Left lobe of liver (tissue), 2 donors: Measurements from ENCODE around the gene CDON. TPM values are rescaled to one million over a fixed set of nuclear protein-coding genes. Genes with fewer than 3 reads are reported as not detected.

Source experiments
- ATAC-seq: fragments of 200-7000 bp; cut with Tn5 transposase; one replicate; pipeline ENCODE4 v1.9.1; 2020; ENCODE audit warnings: mild to moderate bottlenecking, moderate library complexity
- DNase-seq: peaks from one replicate; pipeline ENCODE4 v3.0.0-alpha.2; 2020; ENCODE audit warnings: low spot score
- total RNA-seq: library from RNA; stranded (reverse); gene quantifications from one replicate; pipeline ENCODE4 v1.2.1, GENCODE V29; 2021
- donor health status: DM: no; HTN: no; CAD: no; lungs with moderate emphysema.
- donor health status: DM: no; HTN: yes; CAD: no.

Gene CDON
- total RNA-seq, 1 donor from 2014 or later: 5.3 TPM

- ATAC-seq: no peak
- no peak for DNase-seq
Observed at GRCh38 chr11:125959511-125959910, 103.2 kb downstream of the CDON start.

- DNase-seq (no peak), ATAC-seq (no peak)
Observed at GRCh38 chr11:125958872-125959400, 103.7 kb downstream of the CDON start.

GRCh38 chr11:125957618-125958332 is 104.9 kb downstream of the CDON start:
- ATAC-seq (no peak), DNase-seq (no peak)

GRCh38 chr11:125956391-125957134 is 106.1 kb downstream of the CDON start:
- ATAC-seq (no peak), DNase-seq (no peak)

GRCh38 chr11:125955856-125956255 is 106.8 kb downstream of the CDON start:
- no peak for DNase-seq
- no peak for ATAC-seq

- ATAC-seq (no peak), DNase-seq (no peak)
Observed at GRCh38 chr11:125954945-125955640, 107.6 kb downstream of the CDON start.

GRCh38 chr11:125954123-125954944 is 108.3 kb downstream of the CDON start:
- ATAC-seq (no peak), DNase-seq (peak; percentile 39)

- DNase-seq: no peak
- no peak for ATAC-seq
Observed at GRCh38 chr11:125953401-125953935, 109.2 kb downstream of the CDON start.

- DNase-seq: no peak
- peak; percentile 39 for ATAC-seq
Observed at GRCh38 chr11:125952973-125953372, 109.7 kb downstream of the CDON start.

- DNase-seq (no peak), ATAC-seq (no peak)
Observed at GRCh38 chr11:125952559-125952958, 110.1 kb downstream of the CDON start.

- DNase-seq (no peak), ATAC-seq (no peak)
Observed at GRCh38 chr11:125951731-125952130, 110.9 kb downstream of the CDON start.

GRCh38 chr11:125950696-125951651 is 111.7 kb downstream of the CDON start:
- ATAC-seq: peak; percentile 52
- peak; percentile 41 for DNase-seq

GRCh38 chr11:125950178-125950490 is 112.5 kb downstream of the CDON start:
- ATAC-seq (no peak), DNase-seq (peak; percentile 36)

GRCh38 chr11:125949271-125950177 is 113.1 kb downstream of the CDON start:
- ATAC-seq (no peak), DNase-seq (peak; percentile 29)

GRCh38 chr11:125948278-125949051 is 114.2 kb downstream of the CDON start:
- DNase-seq (peak; percentile 28), ATAC-seq (no peak)

GRCh38 chr11:125947419-125948277 is 115.0 kb downstream of the CDON start:
- no peak for ATAC-seq
- peak; percentile 42 for DNase-seq
